H1 (cell line): ENCODE data around the gene OSBP2. TPM values are rescaled to one million over a fixed set of nuclear protein-coding genes. Genes with fewer than 3 reads are reported as not detected.

ENCODE experiments used
- E2F6 ChIP-seq: IDR thresholded peaks from 2 replicates; pipeline ENCODE4 v1.6.1; 2012; ENCODE audit warnings: inconsistent platforms
- HDAC2 ChIP-seq, 2 experiments: fragments of 300-600 bp in 1 of 2; sonication (generic) in 1 of 2; IDR thresholded peaks; 2 replicates each; pipeline ENCODE4 v1.6.1; 2011 to 2012; ENCODE audit warnings: low read depth in 2 of 2, low read length in 2 of 2, mild to moderate bottlenecking in 2 of 2, moderate library complexity in 2 of 2, borderline replicate concordance in 1 of 2, inconsistent platforms in 1 of 2
- KDM5A ChIP-seq: fragments of 200-600 bp; IDR thresholded peaks from 2 replicates; pipeline ENCODE4 v1.7.1; 2012; ENCODE audit warnings: mild to moderate bottlenecking, low read length, inconsistent platforms, mixed read lengths
- SIRT6 ChIP-seq: IDR thresholded peaks from one replicate; pipeline ENCODE4 v1.7.1; 2012; ENCODE audit warnings: low read length, inconsistent platforms
- polyA plus RNA-seq, 7 experiments: library from polyadenylated mRNA; depleted of rRNA in 3 of 7; stranded (reverse) in 5 of 7; unstranded in 2 of 7; fragments of >200 nt in 5 of 7; fragments of 200-250 nt in 2 of 7; gene quantifications; 1 replicate in 5 of 7; 2 replicates in 1 of 7; 4 replicates in 1 of 7; pipeline versions ENCODE4 v1.2.1 to v1.2.3, GENCODE V29; 2011 to 2013; ENCODE audit warnings: missing spikeins in 2 of 7, mixed read lengths in 2 of 7
- total RNA-seq: library from RNA; stranded (reverse); fragmentation: NEBNext Ultra II Directional; extraction: Animal tissue kit (Norgen Biotek cat#: 25700); gene quantifications from 2 replicates; pipeline ENCODE4 v1.2.1, GENCODE V29; 2021

OSBP2 gene
- total and polyA plus RNA-seq, 2 of the 8 experiments (the other 6 are each of a cell fraction or from before 2014, with no cell fraction given): 3.4 to 3.7 TPM

- TF ChIP-seq E2F6 (no peak), HDAC2 (IDR thresholded peaks at IDR 0.05; ENCODE audit: borderline replicate concordance in 1 of 2, low read depth in 2 of 2, low read length in 2 of 2) (no peak), SIRT6 (no peak), KDM5A (no peak)
Measured at GRCh38 chr22:30833322-30833721, 138.6 kb downstream of the OSBP2 start (continued).
